ENCODE results near the gene LRRC32. TPM values are rescaled to one million over a fixed set of nuclear protein-coding genes. Genes with fewer than 3 reads are reported as not detected.

Gene LRRC32
- polyA plus RNA-seq, 1 donor = 25.4 TPM

- DNase-seq (ENCODE audit: low read depth) = no peak
Observed at GRCh38 chr11:76699451-76700091, 29.0 kb upstream of the LRRC32 start.

GRCh38 chr11:76698321-76699043 lies 27.9 kb upstream of the LRRC32 start:
- DNase-seq (ENCODE audit: low read depth) = no peak

GRCh38 chr11:76696756-76697155 lies 26.2 kb upstream of the LRRC32 start:
- DNase-seq (ENCODE audit: low read depth) = no peak

- no peak for DNase-seq (ENCODE audit: low read depth)
Observed at GRCh38 chr11:76695771-76696170, 25.2 kb upstream of the LRRC32 start.

- DNase-seq (ENCODE audit: low read depth) = no peak
Observed at GRCh38 chr11:76695133-76695532, 24.6 kb upstream of the LRRC32 start.

- DNase-seq (ENCODE audit: low read depth) = no peak
Observed at GRCh38 chr11:76694664-76695063, 24.1 kb upstream of the LRRC32 start.

GRCh38 chr11:76693806-76694205 lies 23.3 kb upstream of the LRRC32 start:
- no peak for DNase-seq (ENCODE audit: low read depth)

- no peak for DNase-seq (ENCODE audit: low read depth)
Observed at GRCh38 chr11:76692956-76693355, 22.4 kb upstream of the LRRC32 start.

- no peak for DNase-seq (ENCODE audit: low read depth)
Observed at GRCh38 chr11:76691655-76692054, 21.1 kb upstream of the LRRC32 start.

GRCh38 chr11:76690736-76691135 lies 20.2 kb upstream of the LRRC32 start:
- DNase-seq (ENCODE audit: low read depth) = no peak

GRCh38 chr11:76689313-76690260 lies 19.0 kb upstream of the LRRC32 start:
- DNase-seq (ENCODE audit: low read depth) = no peak

GRCh38 chr11:76688146-76688545 lies 17.6 kb upstream of the LRRC32 start:
- no peak for DNase-seq (ENCODE audit: low read depth)

GRCh38 chr11:76686261-76687079 lies 15.9 kb upstream of the LRRC32 start:
- no peak for DNase-seq (ENCODE audit: low read depth)

GRCh38 chr11:76685831-76686230 lies 15.3 kb upstream of the LRRC32 start:
- no peak for DNase-seq (ENCODE audit: low read depth)

- DNase-seq (ENCODE audit: low read depth) = no peak
Observed at GRCh38 chr11:76685237-76685636, 14.7 kb upstream of the LRRC32 start.

- DNase-seq (ENCODE audit: low read depth) = no peak
Observed at GRCh38 chr11:76684516-76684915, 14.0 kb upstream of the LRRC32 start.

GRCh38 chr11:76683161-76684095 lies 12.9 kb upstream of the LRRC32 start:
- DNase-seq (ENCODE audit: low read depth) = no peak

- DNase-seq (ENCODE audit: low read depth) = no peak
Observed at GRCh38 chr11:76682684-76683083, 12.1 kb upstream of the LRRC32 start.

- DNase-seq (ENCODE audit: low read depth) = no peak
Observed at GRCh38 chr11:76682106-76682505, 11.6 kb upstream of the LRRC32 start.
